Transverse colon (tissue), 4 donors: ENCODE data around the gene ZNF487. TPM values are rescaled to one million over a fixed set of nuclear protein-coding genes. Genes with fewer than 3 reads are reported as not detected.

Source experiments
- DNase-seq: peaks from one replicate; pipeline ENCODE4 v3.0.0-alpha.2; 2019
- H3K27ac ChIP-seq, 4 donors: fragments of 200-600 bp; sonication (generic); 2 replicates each; pipeline ENCODE4 v1.5.1; 2016 to 2018; ENCODE audit warnings: inconsistent platforms in 4 of 4
- H3K27me3 ChIP-seq: fragments of 200-600 bp; sonication (generic); 2 replicates; pipeline ENCODE4 v1.5.1; 2017; ENCODE audit warnings: inconsistent platforms
- H3K36me3 ChIP-seq, 4 donors: fragments of 200-600 bp; sonication (generic); 2 replicates each; pipeline ENCODE4 v1.5.1; 2017 to 2019; ENCODE audit warnings: inconsistent platforms in 4 of 4
- H3K4me1 ChIP-seq, 4 donors: fragments of 200-600 bp; sonication (generic); 2 replicates each; pipeline ENCODE4 v1.5.1; 2017 to 2020; ENCODE audit warnings: inconsistent platforms in 4 of 4
- H3K4me3 ChIP-seq, 4 donors: fragments of 200-600 bp; sonication (generic); 1 replicate in 1 of 4; 2 replicates in 3 of 4; pipeline versions ENCODE4 v1.5.1 to v1.6.1; 2017 to 2019; ENCODE audit warnings: inconsistent platforms in 4 of 4
- H3K9me3 ChIP-seq, 2 donors: fragments of 200-600 bp; sonication (generic); 2 replicates each; pipeline ENCODE4 v1.5.1; 2017 to 2019; ENCODE audit warnings: inconsistent platforms in 2 of 2
- EP300 ChIP-seq: sonication (generic); formaldehyde crosslinking; IDR thresholded peaks from one replicate; pipeline ENCODE4 v1.6.1; 2017; ENCODE audit warnings: antibody characterized with exemption, low read depth
- POLR2A ChIP-seq: fragments of 450-650 bp; IDR thresholded peaks from one replicate; pipeline ENCODE4 v1.6.1; 2016; ENCODE audit warnings: antibody characterized with exemption, mild to moderate bottlenecking, moderate library complexity
- POLR2AphosphoS5 ChIP-seq, 3 donors: sonication (generic); formaldehyde crosslinking; IDR thresholded peaks; one replicate each; pipeline ENCODE4 v1.6.1; 2016; ENCODE audit warnings: antibody characterized with exemption in 3 of 3
- WGBS, 2 donors: methylation state at CpG; one replicate each; pipeline ENCODE4 v1.1.5; 2018; ENCODE audit warnings: low coverage in 1 of 2; 5-methylcytosine and 5-hydroxymethylcytosine counted together
- in situ Hi-C, 4 donors: fragments of 200-750 bp; cut with MboI; loops; one replicate each; pipeline versions ENCODE4 v1.15.0 to v1.15.1; 2017; ENCODE audit warnings: low sequenced_read_pairs in 3 of 4, low pct_ligation_motif_present in 1 of 4, low pct_unique_long_range_greater_than_20kb in 1 of 4
- intact Hi-C: fragments of 100-400 bp; cut with DNase I; formaldehyde crosslinking; loops from one replicate; pipeline ENCODE4 v1.15.1; 2023; ENCODE audit warnings: low total_unique reads
- total RNA-seq, 4 donors: library from RNA; depleted of rRNA; stranded (reverse); fragments of >200 nt; gene quantifications; one replicate each; pipeline ENCODE4 v1.1.0, GENCODE V29; 2016
- TF ChIP-seq, protein P1 (sequence below), 5 experiments: fragments of 200-600 bp in 3 of 5; fragments of 450-650 bp in 2 of 5; sonication (generic) in 3 of 5; IDR thresholded peaks; 1 replicate in 2 of 5; 2 replicates in 3 of 5; pipeline ENCODE4 v1.5.1; 2016 to 2017; ENCODE audit warnings: antibody characterized with exemption in 5 of 5, inconsistent platforms in 3 of 5, mild to moderate bottlenecking in 2 of 5, moderate library complexity in 1 of 5

Gene ZNF487
- total RNA-seq, 4 donors from 2014 or later, result 6.3 to 15.0 (median 7.9) TPM

DNA sequence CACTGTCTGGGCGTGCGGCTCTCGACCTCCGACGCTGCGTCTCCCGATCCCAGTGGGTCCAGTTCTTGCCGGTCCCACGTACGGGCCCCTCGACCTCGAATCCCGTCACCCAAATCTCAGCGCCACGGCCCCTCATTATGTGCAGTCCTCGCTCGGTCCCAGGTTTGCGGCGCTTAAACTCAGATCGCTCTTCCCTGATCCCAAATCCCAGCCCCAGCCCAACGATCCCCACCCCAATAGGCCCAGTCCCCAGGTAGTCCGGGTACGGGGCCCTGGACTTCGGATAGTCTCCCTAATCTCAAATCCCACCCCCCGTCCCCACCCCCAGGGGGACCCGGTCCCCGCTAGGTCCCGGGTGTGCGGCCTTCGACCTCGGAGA lies 28.6 kb upstream of the ZNF487 start:
- peak overlapping the region; percentile 100 for H3K27ac ChIP-seq
- in situ Hi-C loops, result no loop called here
- DNase-seq, result no peak
- H3K9me3 ChIP-seq, result no peaks in the 10 kb centered on the region
- WGBS, 2 donors, result 0 to 1% methylated on average over 13 to 27 of the region's 31 CpGs
- peak overlapping the region; percentile 80 to 91 (median 84) for H3K4me3 ChIP-seq
- TF ChIP-seq, protein P1, sequence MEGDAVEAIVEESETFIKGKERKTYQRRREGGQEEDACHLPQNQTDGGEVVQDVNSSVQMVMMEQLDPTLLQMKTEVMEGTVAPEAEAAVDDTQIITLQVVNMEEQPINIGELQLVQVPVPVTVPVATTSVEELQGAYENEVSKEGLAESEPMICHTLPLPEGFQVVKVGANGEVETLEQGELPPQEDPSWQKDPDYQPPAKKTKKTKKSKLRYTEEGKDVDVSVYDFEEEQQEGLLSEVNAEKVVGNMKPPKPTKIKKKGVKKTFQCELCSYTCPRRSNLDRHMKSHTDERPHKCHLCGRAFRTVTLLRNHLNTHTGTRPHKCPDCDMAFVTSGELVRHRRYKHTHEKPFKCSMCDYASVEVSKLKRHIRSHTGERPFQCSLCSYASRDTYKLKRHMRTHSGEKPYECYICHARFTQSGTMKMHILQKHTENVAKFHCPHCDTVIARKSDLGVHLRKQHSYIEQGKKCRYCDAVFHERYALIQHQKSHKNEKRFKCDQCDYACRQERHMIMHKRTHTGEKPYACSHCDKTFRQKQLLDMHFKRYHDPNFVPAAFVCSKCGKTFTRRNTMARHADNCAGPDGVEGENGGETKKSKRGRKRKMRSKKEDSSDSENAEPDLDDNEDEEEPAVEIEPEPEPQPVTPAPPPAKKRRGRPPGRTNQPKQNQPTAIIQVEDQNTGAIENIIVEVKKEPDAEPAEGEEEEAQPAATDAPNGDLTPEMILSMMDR (IDR thresholded peaks at IDR 0.05), result peak in 1 of 5 experiments; percentile 12
- TF ChIP-seq EP300 (no peak), POLR2A (no peak), POLR2AphosphoS5 (IDR thresholded peaks at IDR 0.05) (no peak)
- H3K36me3 ChIP-seq, result no peaks in the 10 kb centered on the region
- no peaks in the 10 kb centered on the region for H3K27me3 ChIP-seq
- intact Hi-C loops, result no loop called here
- H3K4me1 ChIP-seq, result peaks cover 12 to 41% (median 37%) of the 10 kb centered on the region in 4 donors

DNA sequence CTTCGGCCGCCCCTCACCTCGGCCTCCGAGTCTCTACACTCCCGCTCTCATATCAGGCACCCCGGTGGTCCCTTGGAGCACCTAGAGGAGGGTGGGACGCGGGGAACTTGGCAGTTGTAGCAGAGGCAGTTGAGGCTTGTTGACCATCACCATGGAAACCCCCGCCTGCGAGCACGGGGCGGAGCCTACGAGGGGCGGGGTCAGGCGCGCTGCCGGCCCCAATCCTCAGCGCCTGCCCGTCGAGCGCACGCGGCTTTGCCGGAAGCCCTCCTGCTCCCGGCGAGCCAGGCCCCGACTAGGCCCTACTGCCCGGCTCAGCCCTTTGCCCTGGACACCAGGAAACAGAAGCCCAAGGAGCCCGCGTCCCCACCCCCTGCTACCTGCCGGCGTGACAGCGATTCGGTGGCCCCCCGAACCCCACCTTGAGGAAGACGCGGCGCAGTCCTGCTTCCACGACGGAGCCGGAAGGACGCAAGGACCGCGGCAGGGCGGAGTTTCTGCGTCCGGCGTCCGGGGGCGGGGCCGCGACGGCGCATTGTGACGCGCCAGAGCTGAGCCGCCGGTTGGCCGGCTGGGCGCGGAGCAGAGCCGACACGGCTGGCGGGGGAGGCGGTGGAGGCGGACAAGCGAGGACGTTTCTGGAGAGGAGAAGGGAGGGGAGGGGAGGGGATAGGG lies 28.1 kb upstream of the ZNF487 start, which contains the start of gene HNRNPF:
Gene HNRNPF, minus strand, starts transcription at position 477 of the 675 bp plus-strand sequence. CDS start 21,302 bp downstream, outside the sequence.
- in situ Hi-C loops (no loop called here), intact Hi-C loops (no loop called here)
- Histone ChIP-seq H3K4me3 (peak within 1 kb of the TSS; percentile 80 to 91 (median 84)), H3K27ac (peak within 1 kb of the TSS; percentile 100), H3K9me3 (no peaks in the 10 kb centered on the region), H3K36me3 (no peaks in the 10 kb centered on the region), H3K27me3 (no peaks in the 10 kb centered on the region), H3K4me1 (peaks cover 12 to 36% (median 32%) of the 10 kb centered on the region in 4 donors)
- DNase-seq, result peak; percentile 96
- TF ChIP-seq EP300 (no peak), POLR2A (peak; percentile 97), POLR2AphosphoS5 (IDR thresholded peaks at IDR 0.05) (peak; percentile 97 to 99 (median 98))
- TF ChIP-seq, protein P1 (IDR thresholded peaks at IDR 0.05), result no peak
- WGBS, 2 donors, result 1% methylated on average over 14 of the region's 68 CpGs; no CpG with 5 or more reads in 1 of the 2 donors

DNA sequence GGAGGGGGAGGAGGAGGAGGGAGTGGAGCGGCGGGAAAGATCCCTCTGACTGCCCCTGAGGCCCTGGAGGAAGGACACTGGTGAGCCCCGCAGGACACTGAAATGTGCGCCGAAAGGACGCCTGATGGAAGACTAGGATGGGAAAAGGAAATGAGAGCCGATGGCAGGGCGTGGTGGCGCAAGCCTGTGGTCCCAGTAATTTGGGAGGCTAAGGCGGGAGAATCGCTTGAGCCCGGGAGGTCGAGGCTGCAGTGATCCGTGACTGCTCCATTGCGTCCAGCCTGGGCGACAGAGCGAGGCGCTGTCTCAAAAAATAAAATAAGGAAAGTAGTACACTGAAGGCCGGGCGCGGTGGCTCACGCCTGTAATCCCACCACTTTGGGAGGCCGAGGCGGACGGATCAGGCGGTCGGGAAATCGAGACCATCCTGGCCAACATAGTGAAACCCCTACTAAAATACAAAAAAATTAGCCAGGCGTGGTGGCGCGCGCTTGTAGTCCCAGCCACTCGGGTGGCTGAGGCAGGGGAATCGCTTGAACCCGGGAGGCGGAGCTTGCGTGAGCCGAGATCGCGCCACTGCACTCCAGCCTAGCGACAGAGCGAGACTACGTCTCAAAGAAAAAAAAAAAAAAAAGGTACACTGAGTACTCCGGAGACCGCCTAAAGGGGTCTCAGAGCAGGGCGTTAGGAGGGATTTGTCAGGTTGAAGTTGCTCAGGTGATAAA lies 27.4 kb upstream of the ZNF487 start:
- in situ Hi-C loops, result no loop called here
- DNase-seq, result peak; percentile 69
- peak overlapping the region; percentile 100 for H3K27ac ChIP-seq
- H3K27me3 ChIP-seq, result no peaks in the 10 kb centered on the region
- no peaks in the 10 kb centered on the region for H3K36me3 ChIP-seq
- intact Hi-C loops, result no loop called here
- 8 to 14% methylated on average over 24 to 46 of the region's 46 CpGs for WGBS, 2 donors
- H3K4me1 ChIP-seq, result peaks cover 8 to 29% (median 25%) of the 10 kb centered on the region in 4 donors
- H3K4me3 ChIP-seq, result peak overlapping the region; percentile 26 to 91 (median 82)
- no peaks in the 10 kb centered on the region for H3K9me3 ChIP-seq
- TF ChIP-seq POLR2AphosphoS5 (IDR thresholded peaks at IDR 0.05) (peak in 2 of 3 donors; percentile 15 to 41), EP300 (no peak), POLR2A (peak; percentile 68)
- TF ChIP-seq, protein P1 (IDR thresholded peaks at IDR 0.05), result no peak

DNA sequence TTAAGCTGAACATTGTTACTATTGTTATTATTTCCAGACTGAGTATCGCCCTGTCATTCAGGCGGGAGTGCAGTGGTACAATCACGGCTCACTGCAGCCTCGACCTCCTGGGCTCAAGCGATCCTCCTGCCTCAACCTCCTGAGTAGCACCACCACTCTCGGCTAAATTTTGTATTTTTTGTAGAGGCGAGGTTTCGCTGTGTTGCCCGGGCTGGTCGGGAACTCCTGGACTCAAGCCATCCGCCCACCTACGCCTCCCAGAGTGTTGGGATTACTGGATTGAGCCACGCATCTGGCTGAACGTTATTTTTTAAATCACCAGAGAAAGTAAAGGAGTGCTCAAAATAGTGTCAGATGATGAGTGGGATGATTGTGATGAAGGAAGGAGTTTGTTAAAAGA lies 26.6 kb upstream of the ZNF487 start:
- WGBS, 2 donors, result 85 to 87% methylated on average over 7 to 14 of the region's 14 CpGs
- no peak for DNase-seq
- Histone ChIP-seq H3K4me3 (peak overlapping the region in 1 of 4 donors; percentile 84), H3K27ac (peak overlapping the region in 2 of 4 donors; percentile 100), H3K36me3 (no peaks in the 10 kb centered on the region), H3K4me1 (peaks cover 4 to 21% (median 17%) of the 10 kb centered on the region in 4 donors), H3K27me3 (no peaks in the 10 kb centered on the region), H3K9me3 (no peaks in the 10 kb centered on the region)
- intact Hi-C loops (no loop called here), in situ Hi-C loops (no loop called here)
- TF ChIP-seq POLR2AphosphoS5 (IDR thresholded peaks at IDR 0.05) (no peak), EP300 (no peak), POLR2A (no peak)
- TF ChIP-seq, protein P1 (IDR thresholded peaks at IDR 0.05), result no peak
